A673 (cell line): Measurements from ENCODE around the gene PPFIBP1. TPM values are rescaled to one million over a fixed set of nuclear protein-coding genes. Genes with fewer than 3 reads are reported as not detected.
A peak's percentile ranks its signal among the peaks of the same experiment; 100 is the strongest.
"Not testable (repeated sequence)": the region's sequence is repeated elsewhere in the genome, so short reads cannot be mapped to it uniquely, and the experiment has no call there.

ENCODE experiments used
- BruUV-seq: library from RNA; stranded (reverse); fragments of 400-500 nt; replicated peaks from 2 replicates; lab custom pipeline; 2021; lab: Mats Ljungman, UMichigan
- CTCF ChIA-PET: fragments of 300-600 bp; sonication (Branson Sonifier 250); formaldehyde crosslinking; loops from one replicate; lab custom pipeline; 2022; ENCODE audit warnings: antibody characterized with exemption; lab: Charles Lee
- POLR2A ChIA-PET: fragments of 300-600 bp; sonication (Branson Sonifier 250); formaldehyde crosslinking; loops from one replicate; lab custom pipeline; 2022; ENCODE audit warnings: antibody characterized with exemption; ENCODE audit not compliant: low non-redundant PET; lab: Charles Lee
- DNase-seq: peaks from one replicate; pipeline ENCODE4 v3.0.0-alpha.2; 2015; ENCODE audit warnings: low spot score
- H3K27ac ChIP-seq: fragments of 200-600 bp; sonication (generic); 2 replicates; pipeline ENCODE4 v1.5.1; 2016; ENCODE audit warnings: mixed run types, low read depth, mild to moderate bottlenecking, mixed read lengths, antibody characterized with exemption, low read length; ENCODE audit not compliant: poor library complexity, severe bottlenecking
- H3K27me3 ChIP-seq: fragments of 200-600 bp; sonication (generic); replicated peaks from 2 replicates; pipeline ENCODE4 v1.6.1; 2017; ENCODE audit warnings: mixed run types, low read depth, mild to moderate bottlenecking, mixed read lengths, antibody characterized with exemption, low read length; ENCODE audit not compliant: insufficient read depth, poor library complexity
- H3K36me3 ChIP-seq: fragments of 200-600 bp; sonication (generic); 2 replicates; pipeline ENCODE4 v1.6.1; 2016; ENCODE audit warnings: mixed run types, mild to moderate bottlenecking, mixed read lengths, antibody characterized with exemption, low read length; ENCODE audit not compliant: insufficient read depth, poor library complexity, severe bottlenecking
- H3K4me1 ChIP-seq: fragments of 200-600 bp; sonication (generic); 2 replicates; pipeline ENCODE4 v1.6.1; 2017; ENCODE audit warnings: mixed run types, mild to moderate bottlenecking, mixed read lengths, antibody characterized with exemption, low read length; ENCODE audit not compliant: insufficient read depth, poor library complexity, severe bottlenecking
- H3K4me3 ChIP-seq: fragments of 200-600 bp; sonication (generic); 2 replicates; pipeline ENCODE4 v1.5.1; 2016; ENCODE audit warnings: low read depth, mixed run types, mild to moderate bottlenecking, mixed read lengths, low read length; ENCODE audit not compliant: poor library complexity, severe bottlenecking
- H3K9me3 ChIP-seq: fragments of 200-600 bp; sonication (generic); 2 replicates; pipeline ENCODE4 v1.6.1; 2016; ENCODE audit warnings: mixed run types, low read depth, mild to moderate bottlenecking, mixed read lengths, antibody characterized with exemption, low read length; ENCODE audit not compliant: poor library complexity, severe bottlenecking
- CTCF ChIP-seq: fragments of 300-800, 200-600 bp; sonication (generic); conservative IDR thresholded peaks from 2 replicates; pipeline ENCODE4 v1.5.1; 2017; ENCODE audit warnings: low read depth, mild to moderate bottlenecking, antibody characterized with exemption, low read length, moderate library complexity, mixed read lengths
- EZH2 ChIP-seq: fragments of 200-600 bp; sonication (generic); IDR thresholded peaks from 2 replicates; pipeline ENCODE4 v1.6.1; 2017; ENCODE audit warnings: borderline replicate concordance, low read depth, mild to moderate bottlenecking, mixed read lengths, antibody characterized with exemption, low read length; ENCODE audit not compliant: poor library complexity, severe bottlenecking
- intact Hi-C: fragments of 100-400 bp; cut with micrococcal nuclease; formaldehyde crosslinking; loops from one replicate; pipeline ENCODE4 v1.10.0; 2022; ENCODE audit not compliant: unreplicated experiment
- total RNA-seq: library from RNA; stranded (reverse); gene quantifications from 2 replicates; pipeline ENCODE4 v1.2.3, GENCODE V29; 2021

The PPFIBP1 gene
- total RNA-seq, 1 experiment from 2014 or later, result 41.2 TPM

- CTCF ChIA-PET, result no interaction called here
- intact Hi-C loops, result no loop called here
Measured at GRCh38 chr12:27631365-27631764, 107.4 kb downstream of the PPFIBP1 start.

GRCh38 chr12:27631813-27632491, 107.9 kb downstream of the PPFIBP1 start:
- CTCF ChIA-PET, result no interaction called here

More at GRCh38 chr12:27631365-27631764, 107.4 kb downstream of the PPFIBP1 start:
- no peak for DNase-seq
- Histone ChIP-seq H3K36me3 (no peaks in the 10 kb centered on the region), H3K4me3 (no peak overlapping the region), H3K27me3 (no peaks in the 10 kb centered on the region), H3K27ac (no peak overlapping the region), H3K4me1 (no peaks in the 10 kb centered on the region), H3K9me3 (no peaks in the 10 kb centered on the region)
- POLR2A ChIA-PET, result no interaction called here
- BruUV-seq, result no TSS peak
- no peak for TF ChIP-seq EZH2
- TF ChIP-seq CTCF, result no peak

GRCh38 chr12:27635349-27635972, 111.5 kb downstream of the PPFIBP1 start:
- H3K27me3 ChIP-seq, result no peaks in the 10 kb centered on the region
- peak; percentile 64 for DNase-seq
- intact Hi-C loops, result no loop called here
- H3K27ac ChIP-seq, result no peak overlapping the region
- ChIA-PET CTCF (interaction anchor here (0.7 to 1.2 kb wide), 2 partner anchors 111 to 201 kb away, joined by 3 read pairs; partner anchors contain the start of gene PPFIBP1), POLR2A (no interaction called here)
- no peaks in the 10 kb centered on the region for H3K36me3 ChIP-seq
- no TSS peak for BruUV-seq
- no peak overlapping the region for H3K4me3 ChIP-seq
- no peaks in the 10 kb centered on the region for H3K4me1 ChIP-seq
- peak; percentile 63 for TF ChIP-seq CTCF
- no peak for TF ChIP-seq EZH2
- no peaks in the 10 kb centered on the region for H3K9me3 ChIP-seq

More at GRCh38 chr12:27631813-27632491, 107.9 kb downstream of the PPFIBP1 start:
- Histone ChIP-seq H3K4me3 (no peak overlapping the region), H3K27ac (no peak overlapping the region), H3K27me3 (no peaks in the 10 kb centered on the region), H3K4me1 (no peaks in the 10 kb centered on the region), H3K36me3 (no peaks in the 10 kb centered on the region), H3K9me3 (no peaks in the 10 kb centered on the region)
- intact Hi-C loops, result no loop called here
- POLR2A ChIA-PET, result no interaction called here
- no peak for DNase-seq
- no TSS peak for BruUV-seq
- TF ChIP-seq EZH2 (no peak), CTCF (no peak)

- H3K9me3 ChIP-seq, intact Hi-C loops, POLR2A ChIA-PET, BruUV-seq, H3K27ac ChIP-seq, H3K27me3 ChIP-seq, CTCF ChIA-PET, H3K4me1 ChIP-seq, H3K4me3 ChIP-seq, H3K36me3 ChIP-seq, DNase-seq: not testable (repeated sequence)
Measured at GRCh38 chr12:27636569-27636968, 112.6 kb downstream of the PPFIBP1 start.
